ENCODE results near the gene RALGDS.

DNA sequence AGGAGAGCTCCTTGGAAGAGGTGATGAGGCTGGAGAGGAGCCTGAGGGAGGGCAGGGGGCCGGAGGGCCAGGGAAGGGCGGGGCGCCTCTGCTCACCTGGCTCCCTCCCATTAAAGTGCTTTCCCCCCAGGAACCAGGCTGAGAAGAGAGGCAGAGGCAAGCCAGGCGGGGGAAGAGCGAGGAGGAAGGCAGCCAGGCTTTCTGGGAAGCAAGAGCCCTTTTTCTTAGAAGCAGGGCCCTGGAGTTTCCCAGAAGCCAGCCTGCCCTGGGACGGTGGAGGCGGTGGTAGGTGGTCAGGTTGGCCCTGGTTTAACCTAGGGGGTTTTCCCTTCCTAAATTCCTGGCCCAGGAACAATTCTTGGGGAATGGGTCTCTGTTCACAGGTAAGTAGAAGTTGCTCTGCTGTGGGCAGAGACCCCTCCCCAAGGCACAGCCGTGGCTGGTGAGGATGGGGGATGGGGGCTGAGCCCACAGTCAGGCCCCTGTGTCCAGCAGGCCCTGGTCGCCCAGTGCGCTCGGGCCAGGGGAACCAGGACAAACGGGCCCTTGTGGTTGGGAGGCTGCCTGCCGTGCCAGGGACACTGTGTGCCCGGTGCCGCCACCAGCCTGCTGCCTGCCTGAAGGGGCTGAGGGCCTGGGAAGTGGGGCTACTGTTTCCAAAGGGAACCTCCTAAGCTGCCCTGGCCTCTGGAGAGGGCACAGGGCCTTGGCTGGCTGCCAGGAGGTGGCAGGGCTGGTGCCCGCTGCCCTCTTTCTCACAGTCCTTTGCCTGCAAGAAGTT, 16.6 kb upstream of the RALGDS start:
- TF ChIP-seq, protein P1, sequence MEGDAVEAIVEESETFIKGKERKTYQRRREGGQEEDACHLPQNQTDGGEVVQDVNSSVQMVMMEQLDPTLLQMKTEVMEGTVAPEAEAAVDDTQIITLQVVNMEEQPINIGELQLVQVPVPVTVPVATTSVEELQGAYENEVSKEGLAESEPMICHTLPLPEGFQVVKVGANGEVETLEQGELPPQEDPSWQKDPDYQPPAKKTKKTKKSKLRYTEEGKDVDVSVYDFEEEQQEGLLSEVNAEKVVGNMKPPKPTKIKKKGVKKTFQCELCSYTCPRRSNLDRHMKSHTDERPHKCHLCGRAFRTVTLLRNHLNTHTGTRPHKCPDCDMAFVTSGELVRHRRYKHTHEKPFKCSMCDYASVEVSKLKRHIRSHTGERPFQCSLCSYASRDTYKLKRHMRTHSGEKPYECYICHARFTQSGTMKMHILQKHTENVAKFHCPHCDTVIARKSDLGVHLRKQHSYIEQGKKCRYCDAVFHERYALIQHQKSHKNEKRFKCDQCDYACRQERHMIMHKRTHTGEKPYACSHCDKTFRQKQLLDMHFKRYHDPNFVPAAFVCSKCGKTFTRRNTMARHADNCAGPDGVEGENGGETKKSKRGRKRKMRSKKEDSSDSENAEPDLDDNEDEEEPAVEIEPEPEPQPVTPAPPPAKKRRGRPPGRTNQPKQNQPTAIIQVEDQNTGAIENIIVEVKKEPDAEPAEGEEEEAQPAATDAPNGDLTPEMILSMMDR (optimal IDR thresholded peaks at IDR 0.05 in 1 of 3, IDR thresholded peaks at IDR 0.05 in 1 of 3, conservative IDR thresholded peaks at IDR 0.05 in 1 of 3; ENCODE audit: extremely low read depth in 1 of 3, insufficient read depth in 2 of 3, low read length in 3 of 3): no peak
- no peak for TF ChIP-seq EZH2 (IDR thresholded peaks at IDR 0.05; ENCODE audit: low read length)
